ENCODE data around the gene NUP210.
"Not testable (repeated sequence)": the region's sequence is repeated elsewhere in the genome, so short reads cannot be mapped to it uniquely, and the experiment has no call there.

The NUP210 gene

DNA sequence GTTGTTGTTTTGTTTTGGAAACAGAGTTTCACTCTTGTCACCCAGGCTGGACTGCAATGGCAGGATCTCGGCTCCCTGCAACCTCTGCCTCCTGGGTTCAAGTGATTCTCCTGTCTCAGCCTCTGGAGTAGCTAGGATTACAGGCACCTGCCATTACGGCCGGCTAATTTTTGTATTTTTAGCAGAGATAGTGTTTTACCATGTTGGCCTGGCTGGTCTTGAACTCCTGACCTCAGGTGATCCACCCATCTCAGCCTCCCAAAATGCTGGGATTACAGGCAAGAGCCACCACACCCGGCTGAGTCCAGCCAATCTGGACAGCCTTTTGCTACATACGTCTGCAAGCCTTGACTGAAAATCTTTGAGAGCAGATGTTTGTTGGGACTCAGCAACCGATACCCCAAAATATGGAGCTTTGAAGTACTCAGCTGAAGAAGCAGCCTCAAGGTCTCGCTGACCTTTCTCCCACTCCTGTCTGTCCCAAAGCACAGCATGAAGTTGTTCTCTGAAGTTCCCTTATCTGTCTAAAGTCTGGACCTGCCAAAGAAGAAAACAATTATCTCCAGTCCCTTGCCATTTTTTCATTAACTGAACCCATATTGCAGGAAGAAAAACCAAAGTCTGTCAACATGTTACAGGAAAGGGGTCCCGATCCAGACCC lies 9.6 kb upstream of the NUP210 start:
- DNase-seq (ENCODE audit: low read depth): no peak

DNA sequence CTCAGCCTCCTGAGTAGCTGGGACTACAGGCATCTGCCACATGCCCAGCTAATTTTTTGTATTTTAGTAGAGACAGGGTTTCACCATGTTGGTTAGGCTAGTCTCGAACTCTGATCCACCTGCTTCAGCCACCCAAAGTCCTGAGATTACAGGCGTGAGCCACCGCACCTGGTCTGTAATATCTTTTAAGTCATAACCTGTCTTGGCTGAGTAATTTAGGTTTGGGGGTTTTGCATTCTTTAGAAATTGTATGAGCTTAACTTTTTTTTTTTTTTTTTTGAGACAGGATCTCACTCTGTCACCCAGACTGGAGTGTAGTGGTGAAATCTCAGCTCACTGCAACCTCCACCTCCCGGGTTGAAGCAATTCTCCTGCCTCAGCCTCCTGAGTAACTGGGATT lies 8.6 kb upstream of the NUP210 start:
- not testable (repeated sequence) for DNase-seq (ENCODE audit: low read depth)

DNA sequence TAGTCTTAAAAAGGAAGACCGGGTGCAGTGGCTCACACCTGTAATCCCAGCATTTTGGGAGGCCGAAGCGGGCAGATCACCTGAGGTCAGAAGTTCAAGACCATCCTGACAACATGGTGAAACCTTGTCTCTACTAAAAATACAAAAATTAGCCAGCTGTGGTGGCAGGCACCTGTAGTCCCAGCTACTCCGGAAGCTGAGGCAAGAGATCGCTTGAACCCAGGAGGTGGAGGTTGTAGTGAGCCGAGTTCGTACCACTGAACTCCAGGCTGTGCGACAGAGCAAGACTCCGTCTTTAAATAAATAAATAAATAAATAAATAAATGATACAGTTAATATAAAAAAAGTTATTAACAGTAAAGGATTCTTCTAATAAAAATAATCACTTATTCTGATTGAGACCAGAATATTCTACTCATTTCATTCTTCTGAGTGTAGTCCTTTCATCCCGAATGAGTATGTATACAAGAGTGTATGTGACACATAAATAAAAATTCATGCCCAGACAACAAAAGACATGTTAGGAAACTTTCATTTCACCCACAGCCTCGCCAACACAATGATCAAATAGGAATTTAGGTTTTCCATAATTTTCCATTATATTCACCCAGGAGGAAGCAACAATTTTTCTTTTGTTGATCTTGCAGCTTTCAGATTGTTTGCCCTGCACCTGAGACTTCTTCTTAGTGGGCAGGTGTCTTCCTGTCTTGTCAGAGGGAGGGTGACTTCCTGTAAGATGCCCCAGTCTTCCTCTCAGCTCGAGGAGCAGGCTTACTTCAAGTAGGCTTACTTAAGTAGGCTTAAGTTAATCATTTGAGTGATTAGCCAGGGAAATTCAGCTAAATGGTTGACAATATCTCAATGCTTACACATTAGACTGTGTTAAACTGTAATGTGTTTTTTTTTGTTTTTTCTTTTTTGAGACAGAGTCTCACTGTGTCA lies 7.8 kb upstream of the NUP210 start:
- DNase-seq (ENCODE audit: low read depth): no peak

DNA sequence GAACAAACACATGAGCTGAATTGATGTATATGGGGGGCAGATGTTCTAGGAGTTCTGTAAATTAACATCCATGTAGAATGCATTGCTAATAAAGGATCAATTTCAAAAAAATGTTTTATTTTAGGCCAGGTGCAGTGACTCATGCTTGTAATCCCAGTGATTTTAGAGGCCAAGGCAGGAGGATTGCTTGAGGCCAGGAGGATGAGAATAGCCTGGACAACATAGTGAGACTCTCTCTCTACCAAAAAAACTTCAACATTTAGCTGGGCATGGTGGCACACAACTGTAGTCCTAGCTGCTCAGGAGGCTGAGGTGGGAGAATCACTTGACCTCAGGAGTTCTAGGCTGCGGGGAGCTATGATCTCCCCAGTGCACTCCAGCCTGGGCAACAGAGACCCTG lies 6.5 kb upstream of the NUP210 start:
- no peak for DNase-seq (ENCODE audit: low read depth)

DNA sequence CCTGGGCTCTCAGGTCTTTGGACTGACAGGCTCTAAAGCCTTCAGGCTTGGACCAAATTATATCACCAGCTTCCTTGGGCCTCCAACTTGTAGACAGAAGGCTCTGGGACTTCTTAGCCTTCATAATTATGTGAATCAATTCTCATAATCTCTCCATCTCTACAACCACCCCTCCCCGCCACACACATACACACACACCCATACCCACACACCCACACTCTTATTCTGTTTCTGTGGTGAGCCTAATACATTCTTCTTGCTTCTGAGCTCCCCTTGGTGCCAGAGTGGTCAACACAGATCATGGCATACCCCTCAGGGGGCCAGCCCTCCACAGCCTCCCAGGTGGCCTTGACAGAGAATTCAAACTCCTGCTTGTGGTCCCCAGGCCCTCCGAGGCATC lies 5.6 kb upstream of the NUP210 start:
- DNase-seq (ENCODE audit: low read depth): no peak

DNA sequence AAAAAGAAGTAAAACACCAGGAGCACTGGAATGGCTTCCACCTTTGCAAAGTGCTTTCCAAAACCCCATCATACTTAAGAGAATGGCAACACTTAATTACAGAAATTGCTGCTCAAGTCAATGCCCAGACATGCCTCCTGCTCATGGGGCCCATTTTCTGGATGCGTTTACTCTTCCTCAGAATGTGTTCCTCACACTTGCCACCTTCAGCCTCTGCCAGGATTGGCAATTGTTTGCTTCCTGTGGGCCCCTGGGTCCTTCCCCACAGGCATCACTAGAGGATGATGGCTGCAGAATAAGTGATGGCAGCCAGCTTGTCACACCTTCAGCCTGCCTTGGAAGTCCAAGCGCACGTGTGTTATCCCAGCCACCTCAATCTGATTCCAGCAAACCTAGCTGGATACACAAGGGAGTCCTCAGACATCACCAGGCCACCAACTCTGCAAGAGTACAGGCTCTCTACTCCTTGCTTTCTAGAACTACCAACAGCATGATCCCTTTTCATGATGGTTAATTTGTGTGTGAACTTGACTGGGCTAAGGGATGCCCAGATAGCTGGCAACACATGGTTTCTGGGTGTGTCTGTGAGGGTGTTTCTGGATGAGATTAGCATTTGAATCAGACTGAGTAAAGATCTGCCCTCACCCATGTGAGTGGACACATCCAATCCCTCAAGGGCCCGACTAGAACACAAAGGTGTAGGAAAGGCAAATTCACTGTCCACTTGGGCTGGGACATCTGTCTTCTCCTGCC lies 4.9 kb upstream of the NUP210 start:
- DNase-seq (ENCODE audit: low read depth): no peak

DNA sequence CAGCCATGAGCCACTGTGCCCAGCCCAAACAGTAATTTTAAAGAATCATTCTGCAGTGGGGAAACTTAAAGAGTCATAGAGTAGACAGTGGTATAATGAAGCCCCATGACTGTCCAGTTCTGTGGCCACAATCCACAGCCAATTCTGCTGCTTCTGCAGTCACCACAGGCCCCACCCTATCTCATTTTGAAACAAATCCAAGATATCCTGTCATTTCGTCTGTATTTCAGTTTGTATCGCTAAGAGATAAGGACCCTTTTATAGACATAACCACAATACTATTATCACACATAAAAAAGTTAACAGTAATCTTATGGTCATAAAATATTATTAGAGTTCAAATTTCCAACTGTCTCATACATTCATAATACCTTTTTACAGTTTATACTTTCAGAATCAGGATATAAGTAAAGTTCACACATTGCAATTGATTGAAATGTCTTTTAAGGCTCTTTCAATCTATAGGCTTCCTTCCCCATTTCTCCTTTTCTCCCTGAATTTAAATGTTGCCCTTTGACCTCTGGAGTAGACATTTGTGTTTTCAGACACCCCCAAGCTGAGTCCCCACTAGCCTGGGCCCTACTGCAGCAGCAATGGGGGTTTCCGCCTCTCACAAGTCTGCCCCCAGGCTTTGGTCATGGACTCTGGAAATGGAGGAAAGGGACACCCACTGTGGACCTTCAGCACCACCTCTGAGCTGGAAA lies 4.2 kb upstream of the NUP210 start:
- DNase-seq (ENCODE audit: low read depth): no peak

DNA sequence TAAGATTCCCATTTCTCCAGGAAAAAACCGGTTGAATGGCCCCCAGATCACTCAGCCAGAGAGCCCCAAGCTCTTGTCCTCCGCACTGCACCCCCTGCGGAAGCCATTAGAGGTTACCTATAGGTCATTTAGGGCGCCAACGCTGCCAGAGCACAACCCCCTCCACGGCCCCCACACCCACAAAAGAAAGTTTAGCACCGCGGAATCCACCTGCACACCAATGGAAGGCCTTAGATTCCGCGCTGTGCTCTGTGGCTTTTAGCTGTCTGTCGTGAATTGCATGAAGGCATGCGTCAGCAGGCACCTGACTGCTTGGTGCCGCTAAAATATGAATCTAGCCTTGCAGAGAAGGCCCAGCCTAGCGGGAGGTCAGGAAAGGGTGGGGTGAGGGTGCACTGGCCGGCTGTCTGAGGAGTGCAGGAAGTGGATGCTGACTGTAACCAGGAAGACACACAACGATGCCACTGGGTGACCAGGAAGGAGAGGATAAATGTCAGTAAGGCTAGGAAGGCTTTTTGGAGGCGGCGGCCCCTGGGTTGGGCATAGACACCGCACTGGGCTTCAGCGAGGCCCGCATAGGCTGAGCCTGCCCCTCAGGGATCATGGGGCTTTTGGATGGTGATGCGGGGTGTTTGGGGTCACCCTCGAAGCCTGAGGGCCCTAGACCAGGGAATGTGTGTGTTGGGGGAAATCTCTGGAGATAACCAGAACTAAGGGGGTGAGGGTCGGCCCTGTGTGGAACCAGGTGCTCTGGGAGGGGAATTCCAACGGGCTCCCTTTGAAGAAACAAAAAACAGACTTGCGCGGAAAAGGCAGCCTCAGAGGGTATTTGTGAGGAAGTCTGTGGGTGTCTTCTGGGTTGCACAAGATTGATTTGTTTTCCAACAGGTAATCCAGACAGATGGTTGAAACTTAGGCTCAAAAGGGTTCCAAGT lies 976 bp upstream of the NUP210 start:
- DNase-seq (ENCODE audit: low read depth): no peak

DNA sequence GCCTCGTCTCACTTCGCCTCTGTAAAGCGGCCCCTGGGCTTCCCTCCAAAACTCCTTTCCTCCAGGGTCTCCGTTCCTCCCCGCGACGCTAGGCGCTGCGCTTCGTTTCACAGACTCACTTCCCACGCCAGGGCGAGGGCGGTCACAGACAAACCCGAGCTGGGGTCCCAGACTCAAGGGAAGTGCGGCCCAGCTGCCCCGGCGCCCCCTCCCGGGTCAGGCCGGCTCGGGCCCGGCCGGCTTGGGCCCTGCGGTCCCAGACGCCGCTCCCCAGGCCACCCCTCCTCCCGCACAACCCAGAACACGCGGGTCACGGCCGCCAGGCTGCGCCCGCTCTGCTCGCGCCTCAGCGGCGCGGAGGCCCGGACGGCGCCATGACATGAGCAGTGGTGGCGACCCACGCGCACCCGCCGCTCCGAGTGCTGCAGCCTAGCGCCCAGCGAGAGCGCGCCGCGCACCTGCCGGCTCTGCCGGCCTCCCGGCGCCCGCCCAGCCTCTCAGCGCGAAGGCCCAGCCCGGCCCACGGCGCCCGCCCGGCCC lies 547 bp downstream of the NUP210 start:
- no peak for DNase-seq (ENCODE audit: low read depth)

DNA sequence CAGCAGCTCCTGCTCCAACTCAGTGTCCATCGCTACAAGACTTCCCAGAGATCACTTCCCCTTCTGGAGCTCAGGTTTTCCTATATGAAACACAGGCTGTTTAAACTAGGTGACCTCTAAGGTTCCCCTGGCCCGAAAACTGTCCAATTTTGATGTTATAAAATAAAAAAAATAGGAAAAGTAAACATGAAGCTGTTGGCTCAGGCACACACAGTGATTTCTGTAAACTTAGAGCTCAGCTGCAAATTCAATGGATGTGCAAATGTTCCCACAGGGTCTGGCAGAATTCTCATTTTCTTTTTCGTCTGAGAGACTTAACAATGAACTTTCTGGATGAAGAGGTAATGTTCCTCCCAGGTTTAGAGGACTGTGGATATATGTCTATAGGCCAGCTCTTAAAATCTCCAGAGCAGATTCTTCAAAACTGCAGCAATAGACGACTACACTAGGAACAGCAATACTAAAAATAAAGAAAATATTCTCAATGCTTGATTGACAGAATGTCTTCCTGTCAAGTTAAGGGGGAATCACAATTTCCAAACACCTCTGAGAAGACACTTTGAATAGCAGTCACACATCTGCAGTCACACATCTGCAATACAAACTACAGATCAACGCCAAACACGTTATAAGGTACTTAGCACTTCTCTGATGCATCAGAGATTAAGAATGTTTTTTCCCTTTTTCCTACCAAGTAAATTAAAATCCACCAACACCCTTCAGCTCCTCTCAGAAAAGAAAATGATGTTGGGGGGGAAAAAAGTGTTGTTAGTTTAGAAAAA lies 2.8 kb downstream of the NUP210 start:
- no peak for DNase-seq (ENCODE audit: low read depth)

DNA sequence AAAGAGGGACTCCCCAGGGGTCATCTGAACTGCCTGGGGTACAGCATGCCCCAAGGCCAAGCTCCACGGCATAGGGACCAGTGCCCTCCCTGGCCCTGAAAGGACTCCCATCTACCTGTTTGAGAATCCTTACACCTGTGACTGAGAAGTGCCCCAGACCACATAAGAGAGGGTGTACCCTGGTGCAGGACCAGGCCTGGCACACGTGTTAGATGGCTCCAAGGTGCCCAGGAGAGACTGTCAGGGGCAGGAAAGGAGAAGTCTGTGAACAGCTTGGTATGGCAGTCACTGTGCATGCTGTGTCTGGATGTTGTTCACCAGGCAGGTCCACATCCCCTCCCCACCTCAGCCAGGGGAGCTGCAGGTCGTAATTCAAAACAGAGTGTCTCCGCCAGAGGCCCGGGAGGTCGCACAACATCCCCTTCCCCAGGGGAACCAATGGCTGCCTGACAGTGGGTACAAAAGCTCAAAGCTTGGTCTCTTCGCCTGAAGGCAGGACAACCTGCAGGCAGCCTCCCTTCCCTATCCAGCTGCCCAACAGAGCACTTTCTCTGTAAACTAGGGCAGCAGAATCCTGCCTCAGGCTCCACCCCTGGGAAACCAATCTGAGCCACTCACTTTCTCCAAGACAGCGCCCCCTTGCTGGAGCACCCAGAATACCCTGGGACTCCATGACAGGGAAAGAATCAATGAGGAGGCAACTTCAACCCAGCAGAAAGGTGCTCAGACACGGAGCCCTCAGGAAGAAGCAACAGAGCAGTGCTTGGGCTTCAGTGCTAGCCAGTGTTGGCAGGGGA lies 3.9 kb downstream of the NUP210 start:
- DNase-seq (ENCODE audit: low read depth): no peak

DNA sequence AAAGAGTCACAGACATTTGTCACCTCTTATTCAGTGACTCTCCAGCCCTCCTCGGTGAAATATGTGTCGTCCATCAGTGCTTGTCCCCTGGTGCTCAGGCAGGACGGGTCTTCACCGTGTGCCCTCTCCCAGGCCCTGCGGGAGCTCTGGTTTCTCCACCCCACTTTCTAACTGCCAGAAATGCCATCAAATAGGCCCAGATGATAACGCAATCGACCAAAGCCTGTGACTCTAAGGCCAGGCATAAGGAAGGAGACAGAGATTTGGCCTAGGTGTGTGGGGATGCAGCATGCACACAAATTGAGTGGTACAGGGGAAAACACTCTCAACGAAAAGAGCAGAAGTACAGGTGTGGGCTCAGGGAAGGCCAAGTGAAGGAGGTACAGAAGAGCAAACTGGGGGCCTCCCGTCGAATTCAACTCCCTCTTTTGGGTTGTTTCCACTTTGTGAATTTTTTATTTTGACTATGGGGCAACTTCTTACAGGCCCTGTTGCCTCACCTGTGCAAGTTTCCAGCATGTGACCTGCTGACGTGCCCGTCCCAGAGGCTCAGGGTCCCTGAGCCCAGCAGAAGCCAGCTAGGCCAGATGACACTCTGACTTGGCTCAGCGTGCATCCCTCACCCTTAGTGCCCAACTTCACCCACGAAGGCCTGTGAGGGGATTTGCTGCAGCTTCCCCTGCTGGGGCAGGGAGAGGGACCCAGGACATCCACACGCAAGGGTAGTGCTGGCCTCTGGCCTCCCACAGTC lies 4.7 kb downstream of the NUP210 start:
- no peak for DNase-seq (ENCODE audit: low read depth)

DNA sequence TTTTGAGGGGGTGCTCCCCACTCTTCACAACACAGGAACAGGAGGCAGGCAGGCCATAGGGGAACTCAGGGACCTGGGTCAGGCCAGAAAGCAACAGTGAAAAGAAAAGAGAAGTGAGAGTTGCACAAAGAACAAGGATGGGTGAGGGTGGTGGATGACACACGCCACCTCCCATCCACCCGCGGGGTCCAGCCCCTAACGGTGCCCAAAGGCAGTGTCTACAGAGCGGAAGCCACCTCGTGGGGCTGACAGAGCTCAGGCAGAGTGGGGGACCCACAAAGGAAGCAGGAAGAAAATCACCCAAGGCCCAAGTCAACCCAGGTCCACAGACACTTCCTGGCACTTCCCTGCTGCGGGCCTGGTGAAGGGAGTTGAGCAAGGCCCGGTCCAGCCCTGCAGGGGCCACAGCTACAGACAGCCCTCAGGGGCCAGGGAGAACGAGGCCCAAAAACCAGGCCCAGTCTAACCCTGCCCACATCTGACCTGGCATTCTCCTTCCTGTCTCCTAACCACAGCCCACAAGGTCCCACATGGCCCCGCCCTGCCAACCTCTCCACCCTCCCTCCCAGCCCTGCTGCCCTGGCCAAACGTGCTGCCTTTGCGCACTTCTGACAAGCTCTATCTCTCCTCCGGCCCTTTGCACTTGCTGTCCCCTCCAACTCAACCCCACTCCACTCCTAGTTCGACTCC lies 5.9 kb downstream of the NUP210 start:
- DNase-seq (ENCODE audit: low read depth): no peak

DNA sequence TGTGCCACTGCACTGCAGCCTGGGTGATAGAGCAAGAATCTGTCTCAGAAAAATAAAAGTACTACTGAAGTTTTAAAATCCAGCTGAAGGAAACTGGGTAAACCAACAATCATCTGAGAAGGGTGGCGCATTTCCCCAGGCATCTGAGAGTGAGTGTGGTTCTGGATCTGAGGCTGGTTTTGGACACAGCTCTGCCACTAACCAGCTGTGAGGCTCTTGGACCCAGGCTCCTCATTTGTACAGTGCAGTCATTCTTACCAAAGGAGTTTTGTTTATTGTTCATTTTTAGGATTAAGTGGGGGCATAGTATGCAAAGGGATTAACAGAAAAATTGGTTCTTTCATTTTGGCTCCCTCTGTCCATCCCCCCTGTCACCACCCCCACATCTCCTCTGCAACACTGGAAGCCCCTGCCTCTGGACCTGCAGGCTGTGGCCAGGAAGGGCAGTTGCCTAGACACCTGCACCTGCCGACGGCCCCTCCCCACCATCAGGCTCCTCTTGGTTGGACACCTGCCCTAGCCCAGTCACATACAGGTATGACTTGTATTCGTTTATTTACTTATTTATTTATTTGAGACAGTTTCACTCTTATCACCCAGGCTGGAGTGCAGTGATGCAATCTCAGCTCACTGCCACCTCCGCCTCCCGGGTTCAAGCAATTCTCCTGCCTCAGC lies 8.8 kb downstream of the NUP210 start:
- no peak for DNase-seq (ENCODE audit: low read depth)

DNA sequence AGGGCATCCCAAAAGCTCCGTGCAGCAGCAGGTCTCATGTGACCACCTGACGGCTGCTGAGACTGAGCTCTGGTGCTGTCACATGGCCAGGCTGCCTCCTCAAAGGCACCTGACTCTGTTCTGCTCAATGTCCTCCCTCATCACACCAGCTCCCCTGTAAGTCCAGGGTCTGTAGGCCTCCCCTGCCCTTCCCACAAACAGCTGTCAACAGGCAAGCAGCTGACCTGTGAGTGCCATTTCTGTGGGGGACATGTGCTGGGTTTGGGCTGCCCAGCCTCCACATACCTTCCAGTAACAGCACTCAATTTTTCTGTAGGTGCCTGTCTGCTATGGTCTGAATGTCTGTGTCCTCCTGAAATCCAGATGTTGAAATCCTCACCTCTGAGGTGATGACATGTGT lies 11.2 kb downstream of the NUP210 start:
- DNase-seq (ENCODE audit: low read depth): no peak

DNA sequence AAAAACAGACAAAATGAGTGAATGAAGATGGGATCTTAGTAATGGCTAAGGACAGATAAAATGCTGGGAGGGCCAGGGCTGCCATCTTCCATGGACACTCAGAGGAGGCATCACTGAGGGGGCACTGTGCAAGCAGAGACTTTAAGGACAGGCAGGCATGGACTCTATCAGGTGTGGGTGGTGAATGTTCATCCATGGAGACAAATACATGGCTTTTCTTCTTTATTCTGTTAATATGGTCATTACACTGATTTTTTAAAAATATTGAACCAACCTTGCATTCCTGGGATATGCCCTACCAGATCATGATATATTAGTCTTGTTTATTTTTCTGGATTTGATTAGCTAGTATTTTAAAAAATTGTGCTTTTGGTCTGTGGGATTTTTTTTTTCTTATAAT lies 12.2 kb downstream of the NUP210 start:
- DNase-seq (ENCODE audit: low read depth): no peak

DNA sequence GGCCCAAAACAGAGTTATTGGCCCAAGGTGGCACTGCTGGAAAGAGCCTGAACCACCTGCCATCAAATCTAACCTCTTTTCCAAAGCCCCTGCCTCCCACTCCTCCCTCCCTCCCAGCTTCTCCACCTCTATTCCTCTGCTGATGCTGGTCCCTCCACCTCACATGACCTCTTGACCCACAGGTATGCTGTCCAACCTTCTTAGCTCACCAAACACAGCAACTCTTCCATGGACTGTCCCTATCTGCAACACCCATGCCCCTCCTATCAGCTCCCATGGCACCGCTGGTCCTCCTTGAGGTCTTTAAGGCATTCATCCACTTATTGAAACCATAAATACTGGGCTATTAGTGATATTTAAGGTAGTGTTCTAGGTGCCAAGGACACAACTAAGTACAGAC lies 12.6 kb downstream of the NUP210 start:
- DNase-seq (ENCODE audit: low read depth): no peak
